ENCODE results near the gene PLEKHH1. TPM values are rescaled to one million over a fixed set of nuclear protein-coding genes. Genes with fewer than 3 reads are reported as not detected.

PLEKHH1 gene
- total RNA-seq, 1 donor from 2014 or later, result 3.3 TPM

DNA sequence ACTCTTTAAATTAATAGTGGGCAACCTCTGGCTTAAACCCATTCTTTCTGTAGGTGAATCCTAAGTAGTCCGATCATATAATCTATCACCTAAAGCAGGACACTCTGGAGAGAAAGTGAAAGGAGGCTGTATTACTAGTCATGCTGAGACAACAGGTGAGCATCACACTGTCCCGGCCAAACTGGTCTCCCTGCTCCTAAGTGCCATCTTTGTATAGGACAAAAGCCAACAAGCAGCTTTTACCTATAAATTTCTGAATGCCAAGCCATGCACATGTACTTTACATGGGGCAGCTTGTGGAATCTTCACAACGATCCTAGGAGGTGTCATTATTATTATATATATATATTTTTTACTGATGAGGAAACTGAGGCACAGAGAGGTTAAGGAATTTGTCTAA, 18.0 kb downstream of the PLEKHH1 start:
- no peaks in the 10 kb centered on the region for H3K4me1 Mint-ChIP-seq (ENCODE audit: low read depth, unreplicated experiment)
- H3K4me3 Mint-ChIP-seq (ENCODE audit: unreplicated experiment), result no peak overlapping the region
- peaks cover 2% of the 10 kb centered on the region for H3K27me3 Mint-ChIP-seq (ENCODE audit: low read depth, unreplicated experiment)
- Histone ChIP-seq H3K4me3 (ENCODE audit: insufficient read depth, low read depth, low read length) (no peak overlapping the region), H3K36me3 (ENCODE audit: insufficient read depth, low read length) (no peaks in the 10 kb centered on the region), H3K27me3 (ENCODE audit: insufficient read depth, low read length) (no peaks in the 10 kb centered on the region), H3K27ac (ENCODE audit: low read depth, low read length) (no peak overlapping the region), H3K79me2 (ENCODE audit: insufficient read depth, low read length) (no peaks in the 10 kb centered on the region), H3K9me3 (ENCODE audit: insufficient read depth, low read depth, low read length) (no peaks in the 10 kb centered on the region), H3K9ac (ENCODE audit: low read length) (no peak overlapping the region), H4K20me1 (ENCODE audit: insufficient read depth, low read length) (no peaks in the 10 kb centered on the region), H2AFZ (ENCODE audit: low read depth, low read length) (no peak overlapping the region), H3K4me1 (ENCODE audit: insufficient read depth, low read length) (no peaks in the 10 kb centered on the region), H3K4me2 (ENCODE audit: low read length) (no peak overlapping the region)
- H3K36me3 Mint-ChIP-seq (ENCODE audit: low read depth, unreplicated experiment), result no peaks in the 10 kb centered on the region
- H3K9me3 Mint-ChIP-seq (ENCODE audit: unreplicated experiment), result no peaks in the 10 kb centered on the region
- FAIRE-seq, result no peak
- TF ChIP-seq, protein P1, sequence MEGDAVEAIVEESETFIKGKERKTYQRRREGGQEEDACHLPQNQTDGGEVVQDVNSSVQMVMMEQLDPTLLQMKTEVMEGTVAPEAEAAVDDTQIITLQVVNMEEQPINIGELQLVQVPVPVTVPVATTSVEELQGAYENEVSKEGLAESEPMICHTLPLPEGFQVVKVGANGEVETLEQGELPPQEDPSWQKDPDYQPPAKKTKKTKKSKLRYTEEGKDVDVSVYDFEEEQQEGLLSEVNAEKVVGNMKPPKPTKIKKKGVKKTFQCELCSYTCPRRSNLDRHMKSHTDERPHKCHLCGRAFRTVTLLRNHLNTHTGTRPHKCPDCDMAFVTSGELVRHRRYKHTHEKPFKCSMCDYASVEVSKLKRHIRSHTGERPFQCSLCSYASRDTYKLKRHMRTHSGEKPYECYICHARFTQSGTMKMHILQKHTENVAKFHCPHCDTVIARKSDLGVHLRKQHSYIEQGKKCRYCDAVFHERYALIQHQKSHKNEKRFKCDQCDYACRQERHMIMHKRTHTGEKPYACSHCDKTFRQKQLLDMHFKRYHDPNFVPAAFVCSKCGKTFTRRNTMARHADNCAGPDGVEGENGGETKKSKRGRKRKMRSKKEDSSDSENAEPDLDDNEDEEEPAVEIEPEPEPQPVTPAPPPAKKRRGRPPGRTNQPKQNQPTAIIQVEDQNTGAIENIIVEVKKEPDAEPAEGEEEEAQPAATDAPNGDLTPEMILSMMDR (IDR thresholded peaks at IDR 0.05; ENCODE audit: insufficient read depth, low read depth, low read length), result no peak
- no peak for TF ChIP-seq EZH2 (IDR thresholded peaks at IDR 0.05; ENCODE audit: insufficient read depth, low read length)
- H3K27ac Mint-ChIP-seq (ENCODE audit: unreplicated experiment), result no peak overlapping the region
- no peak for DNase-seq (ENCODE audit: low read depth)

DNA sequence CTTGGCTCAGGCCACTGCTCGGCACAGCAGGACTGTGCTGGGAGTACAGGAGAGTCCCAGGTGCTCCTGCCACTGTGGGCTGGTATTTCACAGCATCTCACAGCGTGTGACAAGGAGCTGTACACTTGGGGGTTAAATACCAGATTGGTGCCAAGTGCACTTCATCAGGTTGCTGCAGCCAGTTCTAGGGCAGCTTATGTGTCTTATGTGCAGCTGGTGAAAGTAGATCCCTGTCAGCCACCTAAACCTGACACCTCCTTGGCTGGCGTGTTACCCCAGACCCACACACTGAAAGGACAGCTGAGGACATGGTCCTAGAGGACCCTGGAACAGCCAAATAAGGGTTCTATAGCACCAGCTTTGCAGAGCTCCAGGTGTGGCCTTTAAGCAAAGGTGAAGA, 18.9 kb downstream of the PLEKHH1 start:
- H3K9me3 ChIP-seq (ENCODE audit: insufficient read depth, low read depth, low read length), result no peaks in the 10 kb centered on the region
- no peaks in the 10 kb centered on the region for H3K36me3 ChIP-seq (ENCODE audit: insufficient read depth, low read length)
- Mint-ChIP-seq H3K4me1 (ENCODE audit: low read depth, unreplicated experiment) (peaks cover 3% of the 10 kb centered on the region), H3K27me3 (ENCODE audit: low read depth, unreplicated experiment) (peaks cover 1% of the 10 kb centered on the region), H3K9me3 (ENCODE audit: unreplicated experiment) (no peaks in the 10 kb centered on the region), H3K27ac (ENCODE audit: unreplicated experiment) (no peak overlapping the region), H3K36me3 (ENCODE audit: low read depth, unreplicated experiment) (no peaks in the 10 kb centered on the region), H3K4me3 (ENCODE audit: unreplicated experiment) (no peak overlapping the region)
- H3K4me3 ChIP-seq (ENCODE audit: insufficient read depth, low read depth, low read length), result no peak overlapping the region
- no peak for FAIRE-seq
- no peaks in the 10 kb centered on the region for H3K4me1 ChIP-seq (ENCODE audit: insufficient read depth, low read length)
- H4K20me1 ChIP-seq (ENCODE audit: insufficient read depth, low read length), result no peaks in the 10 kb centered on the region
- H2AFZ ChIP-seq (ENCODE audit: low read depth, low read length), result no peak overlapping the region
- TF ChIP-seq, protein P1 (IDR thresholded peaks at IDR 0.05; ENCODE audit: insufficient read depth, low read depth, low read length), result no peak
- TF ChIP-seq EZH2 (IDR thresholded peaks at IDR 0.05; ENCODE audit: insufficient read depth, low read length), result no peak
- no peak overlapping the region for H3K9ac ChIP-seq (ENCODE audit: low read length)
- no peak overlapping the region for H3K4me2 ChIP-seq (ENCODE audit: low read length)
- H3K79me2 ChIP-seq (ENCODE audit: insufficient read depth, low read length), result no peaks in the 10 kb centered on the region
- DNase-seq (ENCODE audit: low read depth), result no peak
- H3K27ac ChIP-seq (ENCODE audit: low read depth, low read length), result no peak overlapping the region
- H3K27me3 ChIP-seq (ENCODE audit: insufficient read depth, low read length), result no peaks in the 10 kb centered on the region

DNA sequence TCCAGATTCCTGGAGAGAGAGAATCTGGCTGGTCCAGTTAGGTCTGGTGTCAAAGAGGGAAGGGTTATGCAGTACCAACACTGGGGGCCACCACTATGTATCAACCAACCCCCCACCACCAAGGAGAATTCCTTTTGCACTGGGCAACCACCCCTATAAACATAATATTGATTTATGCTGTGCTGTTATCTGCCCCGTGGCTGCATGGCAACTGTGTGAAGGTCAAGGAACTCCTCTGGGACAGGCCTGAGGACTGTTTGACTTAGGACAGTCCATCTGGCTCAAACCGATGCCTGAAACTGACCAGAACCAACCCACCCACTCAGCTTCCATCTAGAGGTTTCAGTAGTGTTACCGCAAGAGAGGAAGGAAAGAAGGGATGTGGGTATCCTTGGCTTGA, 20.5 kb downstream of the PLEKHH1 start:
- H3K4me2 ChIP-seq (ENCODE audit: low read length), result no peak overlapping the region
- FAIRE-seq (no peak), DNase-seq (ENCODE audit: low read depth) (no peak)
- Mint-ChIP-seq H3K9me3 (ENCODE audit: unreplicated experiment) (peaks cover 3% of the 10 kb centered on the region), H3K27me3 (ENCODE audit: low read depth, unreplicated experiment) (no peaks in the 10 kb centered on the region), H3K4me1 (ENCODE audit: low read depth, unreplicated experiment) (peaks cover 6% of the 10 kb centered on the region), H3K27ac (ENCODE audit: unreplicated experiment) (no peak overlapping the region), H3K4me3 (ENCODE audit: unreplicated experiment) (no peak overlapping the region), H3K36me3 (ENCODE audit: low read depth, unreplicated experiment) (peaks cover 3% of the 10 kb centered on the region)
- H3K4me3 ChIP-seq (ENCODE audit: insufficient read depth, low read depth, low read length), result no peak overlapping the region
- TF ChIP-seq, protein P1 (IDR thresholded peaks at IDR 0.05; ENCODE audit: insufficient read depth, low read depth, low read length), result no peak
- no peak for TF ChIP-seq EZH2 (IDR thresholded peaks at IDR 0.05; ENCODE audit: insufficient read depth, low read length)
- no peaks in the 10 kb centered on the region for H3K36me3 ChIP-seq (ENCODE audit: insufficient read depth, low read length)
- no peaks in the 10 kb centered on the region for H3K79me2 ChIP-seq (ENCODE audit: insufficient read depth, low read length)
- H3K27me3 ChIP-seq (ENCODE audit: insufficient read depth, low read length), result no peaks in the 10 kb centered on the region
- no peaks in the 10 kb centered on the region for H3K4me1 ChIP-seq (ENCODE audit: insufficient read depth, low read length)
- no peaks in the 10 kb centered on the region for H3K9me3 ChIP-seq (ENCODE audit: insufficient read depth, low read depth, low read length)
- no peak overlapping the region for H2AFZ ChIP-seq (ENCODE audit: low read depth, low read length)
- H3K9ac ChIP-seq (ENCODE audit: low read length), result no peak overlapping the region
- no peak overlapping the region for H3K27ac ChIP-seq (ENCODE audit: low read depth, low read length)
- no peaks in the 10 kb centered on the region for H4K20me1 ChIP-seq (ENCODE audit: insufficient read depth, low read length)
